ELF-1 (cell line): ENCODE results near the gene ANP32B.
A peak's percentile ranks its signal among the peaks of the same experiment; 100 is the strongest.

Experiments
- DNase-seq: peaks from one replicate; pipeline ENCODE4 v3.0.0-alpha.2; 2016; ENCODE audit warnings: low read depth, low spot score

ANP32B gene

GRCh38 chr9:98024702-98025101 lies 41.6 kb downstream of the ANP32B start:
- DNase-seq: no peak

- DNase-seq: no peak
These were observed 48.0 kb downstream of the ANP32B start for GRCh38 chr9:98031169-98031568.

GRCh38 chr9:98031935-98032334 lies 48.8 kb downstream of the ANP32B start:
- DNase-seq: no peak

- DNase-seq: peak; percentile 83
These were observed 51.7 kb downstream of the ANP32B start for GRCh38 chr9:98034593-98035546.

GRCh38 chr9:98037357-98037756 lies 54.2 kb downstream of the ANP32B start:
- no peak for DNase-seq

- DNase-seq: no peak
These were observed 55.8 kb downstream of the ANP32B start for GRCh38 chr9:98038958-98039357.

- no peak for DNase-seq
These were observed 56.5 kb downstream of the ANP32B start for GRCh38 chr9:98039607-98040017.

- no peak for DNase-seq
These were observed 57.1 kb downstream of the ANP32B start for GRCh38 chr9:98040212-98040611.

GRCh38 chr9:98043915-98044314 lies 60.8 kb downstream of the ANP32B start:
- DNase-seq: no peak

GRCh38 chr9:98045234-98046179 lies 62.4 kb downstream of the ANP32B start:
- no peak for DNase-seq

GRCh38 chr9:98046180-98046543 lies 63.0 kb downstream of the ANP32B start:
- no peak for DNase-seq

- DNase-seq: no peak
These were observed 63.9 kb downstream of the ANP32B start for GRCh38 chr9:98047002-98047401.

- DNase-seq: no peak
These were observed 66.3 kb downstream of the ANP32B start for GRCh38 chr9:98049288-98050072.

- DNase-seq: no peak
These were observed 67.2 kb downstream of the ANP32B start for GRCh38 chr9:98050351-98050750.

- no peak for DNase-seq
These were observed 71.3 kb downstream of the ANP32B start for GRCh38 chr9:98054376-98054951.

- peak; percentile 92 for DNase-seq
These were observed 73.4 kb downstream of the ANP32B start, which contains the start of gene NANS for GRCh38 chr9:98056269-98057137. Gene NANS, plus strand, starts transcription at chr9:98056732. Its CDS starts 77 bp downstream, at chr9:98056809.

GRCh38 chr9:98057138-98057799 lies 74.1 kb downstream of the ANP32B start:
- DNase-seq: no peak

- no peak for DNase-seq
These were observed 79.0 kb downstream of the ANP32B start for GRCh38 chr9:98062161-98062560.

- peak; percentile 58 for DNase-seq
These were observed 81.7 kb downstream of the ANP32B start for GRCh38 chr9:98064623-98065392.
